GM13977 (cell line): ENCODE results near the gene GRM4.

Experiments
- DNase-seq: peaks from one replicate; pipeline ENCODE4 v3.0.0; 2012; ENCODE audit warnings: low spot score
- CTCF ChIP-seq: IDR thresholded peaks from 2 replicates; pipeline ENCODE4 v1.5.1; 2012; ENCODE audit warnings: mild to moderate bottlenecking, control low read depth; ENCODE audit not compliant: insufficient read depth; ENCODE audit errors: extremely low read depth, missing control alignments
- in situ Hi-C: fragments of 300-500 bp; cut with MboI; formaldehyde crosslinking; loops from one replicate; pipeline ENCODE4 v1.12.0; 2022; ENCODE audit warnings: low sequenced_read_pairs, low pct_unique_long_range_greater_than_20kb, mixed read lengths, inconsistent platforms; ENCODE audit not compliant: unreplicated experiment

Gene GRM4

GRCh38 chr6:34157851-34158250 lies 12.0 kb upstream of the GRM4 start:
- no peak for DNase-seq
- in situ Hi-C loops: loop anchor here (10.0 kb wide), 1 partner anchor 373 kb away; the partner anchor contains the start of gene LEMD2
- no peak for TF ChIP-seq CTCF

- in situ Hi-C loops: loop anchor here (10.0 kb wide), 1 partner anchor 373 kb away; the partner anchor contains the start of gene LEMD2
- no peak for TF ChIP-seq CTCF
- no peak for DNase-seq
These were observed 11.4 kb upstream of the GRM4 start for GRCh38 chr6:34157236-34157830.

GRCh38 chr6:34155471-34156300 lies 9.8 kb upstream of the GRM4 start:
- no peak for DNase-seq
- TF ChIP-seq CTCF: no peak
- in situ Hi-C loops: loop anchor here (10.0 kb wide), 1 partner anchor 371 kb away; the partner anchor contains the start of gene LEMD2

- in situ Hi-C loops: loop anchor here (10.0 kb wide), 1 partner anchor 370 kb away; the partner anchor contains the start of gene LEMD2
- TF ChIP-seq CTCF: peak; percentile 99
These were observed 9.0 kb upstream of the GRM4 start for GRCh38 chr6:34154668-34155447.

GRCh38 chr6:34152806-34153520 lies 7.1 kb upstream of the GRM4 start:
- DNase-seq: no peak
- no peak for TF ChIP-seq CTCF
- in situ Hi-C loops: loop anchor here (10.0 kb wide), 1 partner anchor 368 kb away; the partner anchor contains the start of gene LEMD2

More at GRCh38 chr6:34154668-34155447, 9.0 kb upstream of the GRM4 start:
- peak; percentile 93 for DNase-seq

GRCh38 chr6:34152042-34152524 lies 6.2 kb upstream of the GRM4 start:
- in situ Hi-C loops: loop anchor here (10.0 kb wide), 1 partner anchor 367 kb away; the partner anchor contains the start of gene LEMD2
- TF ChIP-seq CTCF: no peak
- DNase-seq: no peak
